MM.1S (cell line): ENCODE measurements around the gene CA4.

ENCODE experiments used
- DNase-seq: peaks from one replicate; pipeline ENCODE4 v3.0.0-alpha.2; 2015
- H2AFZ ChIP-seq: fragments of 300-600 bp; sonication (generic); 2 replicates; pipeline ENCODE4 v1.6.0; 2016; ENCODE audit warnings: antibody characterized with exemption, low read length
- H3F3A ChIP-seq: fragments of 300-600 bp; sonication (generic); 2 replicates; pipeline ENCODE4 v1.6.1; 2016; ENCODE audit warnings: mild to moderate bottlenecking, antibody characterized with exemption, low read length, moderate library complexity, mixed read lengths; ENCODE audit not compliant: insufficient read depth
- H3K27ac ChIP-seq: fragments of 300-600 bp; sonication (generic); 2 replicates; pipeline ENCODE4 v1.5.1; 2016; ENCODE audit warnings: mild to moderate bottlenecking, low read length
- H3K27me3 ChIP-seq: fragments of 300-600 bp; sonication (generic); replicated peaks from 2 replicates; pipeline ENCODE4 v1.6.0; 2016; ENCODE audit warnings: low read length; ENCODE audit not compliant: insufficient read depth
- H3K36me3 ChIP-seq: fragments of 300-600 bp; sonication (generic); replicated peaks from 2 replicates; pipeline ENCODE4 v1.6.1; 2016; ENCODE audit warnings: mild to moderate bottlenecking, low read length, mixed read lengths; ENCODE audit not compliant: insufficient read depth
- H3K4me1 ChIP-seq: fragments of 300-600 bp; sonication (generic); 2 replicates; pipeline ENCODE4 v1.6.1; 2016; ENCODE audit warnings: low read length, mixed read lengths
- H3K4me2 ChIP-seq: fragments of 300-600 bp; sonication (generic); 2 replicates; pipeline ENCODE4 v1.6.0; 2016; ENCODE audit warnings: low read depth, low read length
- H3K4me3 ChIP-seq: fragments of 300-600 bp; sonication (generic); 2 replicates; pipeline ENCODE4 v1.5.1; 2016; ENCODE audit warnings: low read length, mixed read lengths
- H3K79me2 ChIP-seq: fragments of 300-600 bp; sonication (generic); 2 replicates; pipeline ENCODE4 v1.6.1; 2016; ENCODE audit warnings: mixed run types, low read length, mixed read lengths
- H3K9ac ChIP-seq: fragments of 300-600 bp; sonication (generic); 2 replicates; pipeline ENCODE4 v1.6.1; 2016; ENCODE audit warnings: low read length, mixed read lengths
- H3K9me2 ChIP-seq: fragments of 300-600 bp; sonication (generic); replicated peaks from 2 replicates; pipeline ENCODE4 v1.6.1; 2016; ENCODE audit warnings: mild to moderate bottlenecking, low read length, mixed read lengths; ENCODE audit not compliant: insufficient read depth
- H3K9me3 ChIP-seq: fragments of 300-600 bp; sonication (generic); replicated peaks from 2 replicates; pipeline ENCODE4 v1.6.1; 2016; ENCODE audit warnings: mild to moderate bottlenecking, low read length, mixed read lengths; ENCODE audit not compliant: insufficient read depth
- H4K20me1 ChIP-seq: fragments of 300-600 bp; sonication (generic); 2 replicates; pipeline ENCODE4 v1.6.1; 2016; ENCODE audit warnings: mild to moderate bottlenecking, low read length, moderate library complexity, mixed read lengths; ENCODE audit not compliant: insufficient read depth
- EZH2 ChIP-seq: fragments of 300-600 bp; sonication (generic); optimal IDR thresholded peaks from 2 replicates; pipeline ENCODE3; 2017; ENCODE audit warnings: low read depth, mild to moderate bottlenecking, antibody characterized with exemption, low read length, mixed read lengths
- EZH2phosphoT487 ChIP-seq: fragments of 300-600 bp; sonication (generic); IDR thresholded peaks from 2 replicates; pipeline ENCODE4 v1.6.1; 2018; ENCODE audit warnings: antibody characterized with exemption, low read length
- TF ChIP-seq, protein P1 (sequence below): fragments of 300-600 bp; sonication (generic); IDR thresholded peaks from 2 replicates; pipeline ENCODE4 v1.5.1; 2016; ENCODE audit warnings: antibody characterized with exemption, low read length, mixed read lengths

CA4 gene

DNA sequence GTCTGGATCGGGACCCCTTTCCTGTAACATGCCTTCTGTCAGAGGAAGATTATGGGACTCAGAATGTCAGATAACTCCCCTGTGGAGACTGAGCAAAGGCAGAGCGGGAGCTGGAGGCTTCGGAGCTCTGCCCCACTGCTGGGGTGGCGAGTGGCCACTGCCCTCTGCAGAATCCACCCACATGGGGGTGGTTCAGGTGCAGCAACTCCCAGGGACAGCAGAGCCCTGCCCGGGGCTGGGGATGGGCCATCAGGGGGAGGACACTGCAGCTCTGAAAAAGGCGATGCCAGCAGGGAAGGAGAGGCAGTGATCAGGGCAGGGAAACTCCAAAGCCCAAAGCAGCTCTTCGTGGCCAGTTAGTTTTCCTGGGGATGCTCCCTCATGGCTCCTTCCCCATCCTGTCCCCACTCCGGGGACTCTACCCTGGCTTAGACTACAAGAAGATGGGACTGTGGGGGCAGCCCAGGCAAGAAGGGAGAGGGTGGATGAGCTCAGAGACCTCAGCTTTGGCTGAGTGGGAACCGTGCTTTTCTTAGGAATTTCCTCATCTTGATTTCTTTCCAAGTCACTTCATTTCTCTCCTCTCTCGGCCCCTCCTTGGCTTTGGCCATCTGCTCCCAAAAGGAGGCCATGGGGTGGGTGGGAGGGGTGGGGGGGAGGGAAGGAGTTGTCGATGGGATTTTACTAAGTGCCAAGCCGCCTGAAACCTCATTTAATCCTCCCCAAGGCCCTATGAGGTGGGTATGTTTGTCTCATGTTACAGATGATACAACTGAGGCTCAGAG is 4.0 kb downstream of the CA4 start:
- Histone ChIP-seq H3K27me3 (peaks cover 30% of the 10 kb centered on the region), H3K36me3 (no peaks in the 10 kb centered on the region), H3F3A (no peaks in the 10 kb centered on the region), H3K9me3 (no peaks in the 10 kb centered on the region), H3K27ac (no peak overlapping the region), H3K4me1 (no peaks in the 10 kb centered on the region), H3K9ac (no peak overlapping the region), H3K4me2 (no peak overlapping the region), H2AFZ (no peak overlapping the region), H3K79me2 (no peaks in the 10 kb centered on the region), H3K4me3 (no peak overlapping the region), H3K9me2 (no peaks in the 10 kb centered on the region), H4K20me1 (no peaks in the 10 kb centered on the region)
- TF ChIP-seq EZH2phosphoT487, result no peak
- TF ChIP-seq, protein P1, sequence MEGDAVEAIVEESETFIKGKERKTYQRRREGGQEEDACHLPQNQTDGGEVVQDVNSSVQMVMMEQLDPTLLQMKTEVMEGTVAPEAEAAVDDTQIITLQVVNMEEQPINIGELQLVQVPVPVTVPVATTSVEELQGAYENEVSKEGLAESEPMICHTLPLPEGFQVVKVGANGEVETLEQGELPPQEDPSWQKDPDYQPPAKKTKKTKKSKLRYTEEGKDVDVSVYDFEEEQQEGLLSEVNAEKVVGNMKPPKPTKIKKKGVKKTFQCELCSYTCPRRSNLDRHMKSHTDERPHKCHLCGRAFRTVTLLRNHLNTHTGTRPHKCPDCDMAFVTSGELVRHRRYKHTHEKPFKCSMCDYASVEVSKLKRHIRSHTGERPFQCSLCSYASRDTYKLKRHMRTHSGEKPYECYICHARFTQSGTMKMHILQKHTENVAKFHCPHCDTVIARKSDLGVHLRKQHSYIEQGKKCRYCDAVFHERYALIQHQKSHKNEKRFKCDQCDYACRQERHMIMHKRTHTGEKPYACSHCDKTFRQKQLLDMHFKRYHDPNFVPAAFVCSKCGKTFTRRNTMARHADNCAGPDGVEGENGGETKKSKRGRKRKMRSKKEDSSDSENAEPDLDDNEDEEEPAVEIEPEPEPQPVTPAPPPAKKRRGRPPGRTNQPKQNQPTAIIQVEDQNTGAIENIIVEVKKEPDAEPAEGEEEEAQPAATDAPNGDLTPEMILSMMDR, result no peak
- TF ChIP-seq EZH2, result no peak
- DNase-seq, result no peak

DNA sequence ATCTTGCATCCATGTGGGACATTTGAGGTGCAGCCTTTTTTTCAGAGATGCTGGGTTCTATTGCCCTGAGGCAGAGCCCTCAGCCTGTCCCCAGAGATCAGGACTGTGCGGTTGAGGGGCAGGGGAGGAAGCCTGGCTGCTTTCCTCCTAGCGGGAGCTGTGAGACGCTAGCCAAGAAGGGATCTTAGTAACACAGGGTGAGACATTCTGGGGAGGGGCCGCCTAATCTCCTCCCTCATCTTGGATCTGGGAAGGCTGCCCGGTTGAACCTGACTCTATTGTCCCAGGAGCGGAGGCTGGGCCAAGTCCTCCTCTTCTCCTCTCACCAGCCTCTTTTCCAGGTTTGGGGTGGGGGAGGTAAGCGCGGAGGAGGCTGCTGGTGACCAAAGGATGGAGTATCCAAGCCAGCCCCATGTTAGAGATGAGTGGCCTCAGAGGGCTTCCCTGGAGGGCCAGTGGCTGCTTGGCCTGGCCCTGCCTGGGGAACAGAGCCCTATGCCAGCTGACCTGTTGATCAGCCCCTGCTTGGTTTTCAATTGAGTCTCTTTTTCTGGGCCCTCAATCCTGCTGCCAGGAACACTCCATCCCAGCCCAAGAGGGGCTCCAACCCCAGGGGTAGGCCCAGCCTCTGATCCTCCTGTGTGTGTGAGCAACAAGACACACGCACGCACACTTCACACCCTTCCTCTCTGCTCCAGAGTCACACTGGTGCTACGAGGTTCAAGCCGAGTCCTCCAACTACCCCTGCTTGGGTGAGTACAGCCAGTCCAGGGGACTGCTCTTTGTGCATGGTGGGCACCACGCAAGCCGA is 5.0 kb downstream of the CA4 start:
- Histone ChIP-seq H3K9ac (no peak overlapping the region), H2AFZ (no peak overlapping the region), H3K9me3 (no peaks in the 10 kb centered on the region), H4K20me1 (no peaks in the 10 kb centered on the region), H3K9me2 (no peaks in the 10 kb centered on the region), H3K36me3 (no peaks in the 10 kb centered on the region), H3K4me3 (no peak overlapping the region), H3K27me3 (peaks cover 19% of the 10 kb centered on the region), H3K27ac (no peak overlapping the region), H3K4me1 (no peaks in the 10 kb centered on the region), H3K4me2 (no peak overlapping the region), H3K79me2 (no peaks in the 10 kb centered on the region), H3F3A (no peaks in the 10 kb centered on the region)
- DNase-seq, result no peak
- TF ChIP-seq EZH2, result no peak
- TF ChIP-seq EZH2phosphoT487, result no peak
- TF ChIP-seq, protein P1, result no peak

DNA sequence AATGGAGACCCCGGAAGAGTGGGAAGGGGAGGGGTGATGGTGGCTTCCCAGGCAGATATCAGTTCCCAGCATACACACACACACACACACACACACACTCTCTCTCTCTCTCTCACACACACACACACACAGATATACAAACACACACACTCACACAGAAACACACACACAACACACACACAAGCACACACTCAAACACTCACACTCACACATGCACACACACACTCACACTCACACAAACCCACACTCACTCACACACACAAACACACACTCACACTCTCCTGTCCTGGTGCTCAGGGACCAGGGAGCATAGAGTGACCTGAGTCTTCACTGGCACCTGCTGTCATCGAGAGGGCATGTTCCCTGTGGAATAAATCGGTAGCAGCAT is 5.6 kb downstream of the CA4 start:
- Histone ChIP-seq H3K27me3 (peaks cover 15% of the 10 kb centered on the region), H2AFZ (no peak overlapping the region), H3K9me2 (no peaks in the 10 kb centered on the region), H3F3A (no peaks in the 10 kb centered on the region), H3K27ac (no peak overlapping the region), H3K4me2 (no peak overlapping the region), H4K20me1 (no peaks in the 10 kb centered on the region), H3K9me3 (no peaks in the 10 kb centered on the region), H3K9ac (no peak overlapping the region), H3K4me3 (no peak overlapping the region), H3K4me1 (no peaks in the 10 kb centered on the region), H3K36me3 (no peaks in the 10 kb centered on the region), H3K79me2 (no peaks in the 10 kb centered on the region)
- TF ChIP-seq EZH2, result no peak
- TF ChIP-seq, protein P1, result no peak
- no peak for TF ChIP-seq EZH2phosphoT487
- no peak for DNase-seq
